Upper lobe of left lung (tissue), 4 donors: ENCODE results near the gene CNIH2.

Experiments
- EP300 ChIP-seq, 4 donors: sonication (generic); formaldehyde crosslinking; IDR thresholded peaks; one replicate each; pipeline ENCODE4 v1.5.1; 2017; ENCODE audit warnings: antibody characterized with exemption in 4 of 4, control low read depth in 2 of 4
- POLR2A ChIP-seq, 4 donors: fragments of 450-650 bp; IDR thresholded peaks; one replicate each; pipeline ENCODE4 v1.5.1; 2016 to 2017; ENCODE audit warnings: antibody characterized with exemption in 4 of 4, mild to moderate bottlenecking in 2 of 4
- TF ChIP-seq, protein P1 (sequence below), 6 experiments: fragments of 450-650 bp in 4 of 6; fragments of 200-600 bp in 2 of 6; sonication (generic) in 2 of 6; IDR thresholded peaks; one replicate each; pipeline ENCODE4 v1.5.1; 2016 to 2019; ENCODE audit warnings: antibody characterized with exemption in 6 of 6

DNA sequence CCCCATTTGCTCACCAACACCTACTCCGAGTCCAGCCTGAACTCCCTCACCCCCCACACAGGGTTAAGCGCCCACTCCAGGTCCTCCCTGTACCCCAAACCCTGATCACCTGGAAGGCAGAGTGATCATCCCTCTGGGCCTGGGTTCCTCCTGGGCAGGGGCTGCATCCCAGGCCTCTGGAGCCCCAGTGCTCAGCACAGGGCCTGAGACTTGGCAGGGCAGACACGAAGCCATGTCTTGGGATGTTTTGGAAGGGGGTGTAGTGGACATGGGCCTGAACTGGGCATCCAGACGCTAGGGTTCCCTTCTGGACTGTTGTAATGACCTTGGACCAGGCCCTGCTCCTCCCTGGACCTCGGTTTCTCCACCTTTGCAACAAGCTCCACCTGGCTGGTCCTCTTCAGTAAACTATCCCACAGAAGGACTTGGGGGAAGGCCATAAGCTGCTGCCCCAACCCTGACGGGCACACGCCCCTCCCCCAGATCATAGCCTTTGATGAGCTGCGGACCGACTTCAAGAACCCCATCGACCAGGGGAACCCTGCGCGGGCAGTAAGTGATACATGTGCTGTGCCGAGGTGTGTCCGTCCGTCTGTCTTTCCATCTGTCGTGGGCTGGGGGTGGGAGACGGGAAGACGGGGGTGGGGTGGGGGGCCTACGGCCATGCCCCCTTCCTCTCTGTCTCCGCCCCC lies 3.9 kb downstream of the CNIH2 start:
- TF ChIP-seq, protein P1, sequence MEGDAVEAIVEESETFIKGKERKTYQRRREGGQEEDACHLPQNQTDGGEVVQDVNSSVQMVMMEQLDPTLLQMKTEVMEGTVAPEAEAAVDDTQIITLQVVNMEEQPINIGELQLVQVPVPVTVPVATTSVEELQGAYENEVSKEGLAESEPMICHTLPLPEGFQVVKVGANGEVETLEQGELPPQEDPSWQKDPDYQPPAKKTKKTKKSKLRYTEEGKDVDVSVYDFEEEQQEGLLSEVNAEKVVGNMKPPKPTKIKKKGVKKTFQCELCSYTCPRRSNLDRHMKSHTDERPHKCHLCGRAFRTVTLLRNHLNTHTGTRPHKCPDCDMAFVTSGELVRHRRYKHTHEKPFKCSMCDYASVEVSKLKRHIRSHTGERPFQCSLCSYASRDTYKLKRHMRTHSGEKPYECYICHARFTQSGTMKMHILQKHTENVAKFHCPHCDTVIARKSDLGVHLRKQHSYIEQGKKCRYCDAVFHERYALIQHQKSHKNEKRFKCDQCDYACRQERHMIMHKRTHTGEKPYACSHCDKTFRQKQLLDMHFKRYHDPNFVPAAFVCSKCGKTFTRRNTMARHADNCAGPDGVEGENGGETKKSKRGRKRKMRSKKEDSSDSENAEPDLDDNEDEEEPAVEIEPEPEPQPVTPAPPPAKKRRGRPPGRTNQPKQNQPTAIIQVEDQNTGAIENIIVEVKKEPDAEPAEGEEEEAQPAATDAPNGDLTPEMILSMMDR (IDR thresholded peaks at IDR 0.05), result no peak
- no peak for TF ChIP-seq POLR2A (IDR thresholded peaks at IDR 0.05)
- TF ChIP-seq EP300 (IDR thresholded peaks at IDR 0.05), result no peak
